Activated CD4-positive, CD25-positive, alpha-beta regulatory T cell (primary cell): ENCODE data around the gene CMIP.

ENCODE experiments used
- DNase-seq, 4 experiments: peaks; one replicate each; lab custom pipeline; 2025; lab: John Stamatoyannopoulos, UW

CMIP gene

GRCh38 chr16:81551151-81551808 lies 106.7 kb downstream of the CMIP start:
- DNase-seq, result no peak

DNA sequence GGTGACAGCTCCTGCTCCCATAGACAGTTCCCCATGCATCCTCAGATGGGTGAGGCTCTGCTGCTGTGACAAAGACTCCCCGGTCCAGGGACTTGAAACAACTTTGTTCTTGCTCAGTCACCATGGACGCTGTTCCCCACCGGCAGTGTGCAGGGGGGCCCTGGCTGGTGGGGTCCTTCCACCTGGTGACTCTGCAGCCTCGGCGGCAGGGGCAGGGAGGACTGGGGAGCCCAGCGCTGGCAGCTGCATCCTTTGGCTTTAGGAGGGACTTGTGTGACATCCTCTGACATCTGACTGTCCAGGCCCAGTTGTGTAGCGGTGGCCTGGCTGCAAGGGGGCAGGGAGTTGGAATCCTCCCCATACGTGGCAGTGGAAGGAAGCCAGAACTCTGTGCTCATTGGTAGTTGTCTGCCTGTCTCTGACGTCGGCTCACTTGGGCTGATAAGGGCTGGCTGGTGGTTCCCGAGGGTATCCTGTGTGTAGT lies 107.3 kb downstream of the CMIP start:
- no peak for DNase-seq

DNA sequence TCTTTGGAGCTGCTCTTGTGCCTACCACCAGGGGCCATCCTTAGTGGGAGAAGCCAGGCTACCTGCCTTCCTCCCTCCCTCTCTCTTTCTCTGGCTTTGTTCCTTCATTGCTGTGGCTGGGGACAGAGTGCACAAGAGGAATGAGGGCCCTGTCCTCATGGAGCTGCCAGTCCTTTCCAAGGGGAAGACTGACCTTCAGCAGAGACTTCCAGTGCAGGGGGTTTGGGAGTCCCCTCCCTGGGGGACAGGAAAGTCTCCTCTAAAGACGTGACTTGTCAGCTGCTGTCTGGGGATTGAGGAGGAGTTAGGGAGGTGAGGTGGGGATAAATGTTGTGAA lies 108.1 kb downstream of the CMIP start:
- no peak for DNase-seq

DNA sequence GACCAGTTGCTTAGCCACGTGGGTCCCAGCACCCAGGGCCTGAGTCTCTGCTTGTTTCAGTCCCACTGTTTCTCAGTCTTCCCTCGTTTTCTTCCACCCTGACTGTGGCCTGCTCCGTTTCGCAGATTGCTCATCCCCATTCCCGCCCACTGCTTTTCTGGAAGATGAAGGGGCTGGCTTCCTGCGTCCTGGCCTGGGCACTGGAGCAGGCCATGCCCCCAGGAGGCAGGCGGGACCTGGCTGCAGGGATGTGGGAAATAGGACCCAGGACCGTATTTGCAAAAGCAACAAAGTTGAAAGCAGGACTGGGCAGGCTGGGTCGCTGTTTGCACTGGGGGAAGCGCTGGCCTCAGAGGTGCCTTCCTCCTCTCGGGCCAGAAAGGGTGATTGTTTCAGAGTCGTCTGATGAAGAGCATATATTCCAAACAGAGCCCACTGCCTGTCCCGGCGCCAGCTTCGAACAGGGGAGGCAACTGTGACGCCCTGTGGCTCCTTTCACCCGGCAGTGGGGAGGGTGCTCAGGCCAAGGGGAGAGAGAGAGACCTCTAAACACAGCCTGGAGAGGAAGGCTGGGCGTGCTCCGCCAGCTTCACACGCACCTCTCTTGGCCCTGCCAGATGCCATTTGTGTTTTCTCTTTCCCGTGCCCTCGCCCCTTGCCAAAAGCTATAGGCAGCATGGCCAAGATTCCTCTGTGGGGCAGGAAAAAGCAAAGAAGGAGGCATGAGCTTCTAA lies 108.6 kb downstream of the CMIP start:
- DNase-seq, result no peak

DNA sequence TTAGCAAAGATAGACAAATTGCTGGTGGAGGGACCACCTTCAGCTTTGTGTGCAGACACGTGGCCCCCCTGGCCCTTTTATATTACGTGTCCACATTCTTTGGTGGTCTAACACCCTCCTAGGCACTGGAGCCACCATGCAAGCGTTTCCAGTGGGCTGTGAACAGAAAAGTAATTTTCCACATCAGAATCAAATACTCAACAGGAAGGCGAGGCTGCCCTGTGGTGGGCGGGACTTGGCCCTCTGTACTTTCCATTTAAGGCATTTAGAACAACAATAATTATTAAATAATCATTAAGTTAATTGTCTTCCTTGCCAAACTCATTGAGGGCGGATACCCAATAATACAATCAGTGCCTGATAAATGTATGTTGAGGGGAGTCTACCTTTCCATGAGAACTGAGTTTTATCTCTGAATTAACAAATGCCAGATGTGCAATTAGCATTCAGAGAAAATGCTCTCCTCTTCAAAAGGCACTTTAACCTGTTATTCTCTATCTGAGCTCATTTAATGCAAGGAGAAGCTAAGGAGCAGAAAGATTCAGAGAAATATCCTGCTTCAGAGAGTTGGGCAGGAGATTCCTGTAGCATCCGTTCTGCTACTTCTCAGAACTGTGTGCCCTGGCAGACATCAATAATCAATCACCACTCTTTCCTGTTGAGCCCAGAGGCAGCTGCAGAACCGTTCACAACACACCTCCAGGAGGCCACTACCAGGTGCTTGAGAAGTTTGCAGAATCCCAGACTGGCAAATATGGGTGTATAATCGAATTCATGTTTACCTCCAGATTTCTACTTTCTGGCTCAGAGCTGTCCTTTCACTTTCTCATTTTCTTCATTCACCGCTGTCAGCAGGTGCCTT lies 109.4 kb downstream of the CMIP start:
- no peak for DNase-seq

- DNase-seq, result no peak
Measured at GRCh38 chr16:81554979-81555378, 110.4 kb downstream of the CMIP start.

DNA sequence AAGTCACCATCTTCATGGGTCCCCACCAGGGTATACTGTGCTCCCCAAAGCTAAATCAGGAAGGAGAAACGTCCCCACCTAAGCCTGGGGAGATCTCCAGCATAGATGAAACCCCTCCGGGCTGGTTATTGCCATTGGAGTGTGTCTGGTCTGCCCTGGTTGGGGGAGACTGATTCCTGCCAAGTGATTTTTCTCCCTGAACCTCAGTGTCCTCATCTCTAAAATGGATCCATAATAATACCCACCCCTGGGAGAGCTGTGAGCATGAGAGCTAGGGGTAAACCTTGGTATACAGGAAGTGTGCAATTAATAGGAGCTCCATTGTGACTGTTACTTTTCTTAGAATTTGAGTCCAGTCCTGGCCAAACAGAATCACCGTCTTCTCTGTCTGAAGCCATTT lies 111.1 kb downstream of the CMIP start:
- DNase-seq, result no peak

- DNase-seq, result no peak
Measured at GRCh38 chr16:81556715-81557284, 112.2 kb downstream of the CMIP start.

DNA sequence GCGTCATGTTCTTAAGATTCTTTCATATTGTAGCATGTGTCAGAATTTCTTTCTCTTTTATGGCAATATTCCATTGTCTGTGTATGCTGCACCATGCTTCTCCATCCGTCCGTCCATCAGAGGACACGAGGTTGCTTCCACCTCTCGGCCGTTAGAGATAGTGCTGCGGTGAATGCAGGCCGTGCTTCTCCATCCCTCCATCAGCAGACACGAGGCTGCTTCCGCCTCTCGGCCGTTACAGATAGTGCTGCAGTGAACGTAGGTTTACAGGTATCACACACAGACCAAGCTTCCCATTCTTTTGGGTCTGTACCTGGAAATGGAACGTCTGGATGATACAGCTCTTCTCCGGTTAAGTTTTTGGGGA lies 113.5 kb downstream of the CMIP start:
- no peak for DNase-seq

DNA sequence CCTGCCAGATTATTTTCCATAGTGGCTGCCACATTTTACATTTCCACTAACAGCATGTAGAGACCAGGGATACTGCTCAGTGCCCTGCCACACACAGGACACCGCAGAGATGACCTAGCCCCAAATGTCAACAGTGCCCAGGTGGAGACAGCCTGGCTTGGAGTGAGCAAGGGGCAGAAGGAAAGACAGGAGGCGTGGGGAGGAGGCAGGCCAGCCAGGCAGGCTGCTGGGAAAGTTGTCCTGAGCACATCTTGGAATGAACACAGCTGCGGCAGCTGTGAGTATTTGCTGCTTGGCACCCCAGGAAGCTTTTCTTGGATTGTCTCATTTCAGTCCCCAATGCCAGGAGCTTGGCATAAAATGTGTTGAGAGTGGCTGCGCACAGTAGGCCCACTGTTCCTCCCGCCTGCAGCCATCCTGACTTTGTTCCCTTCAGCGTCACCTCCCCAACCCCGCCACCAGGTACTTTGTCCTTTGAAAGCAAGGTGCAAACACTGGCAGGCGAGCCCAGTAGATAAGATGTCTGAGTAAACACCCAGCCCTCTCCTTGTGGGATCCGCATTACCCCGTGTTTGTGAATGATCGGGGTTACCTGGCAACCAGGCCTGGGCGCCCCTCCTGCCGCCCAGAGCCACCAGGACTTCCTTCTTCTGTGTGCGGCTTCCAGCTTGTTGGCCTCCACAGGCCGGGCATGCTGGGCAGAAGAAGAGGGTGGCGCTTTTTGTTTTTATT lies 114.0 kb downstream of the CMIP start:
- DNase-seq, result no peak

GRCh38 chr16:81560979-81561657 lies 116.5 kb downstream of the CMIP start:
- DNase-seq, result no peak

DNA sequence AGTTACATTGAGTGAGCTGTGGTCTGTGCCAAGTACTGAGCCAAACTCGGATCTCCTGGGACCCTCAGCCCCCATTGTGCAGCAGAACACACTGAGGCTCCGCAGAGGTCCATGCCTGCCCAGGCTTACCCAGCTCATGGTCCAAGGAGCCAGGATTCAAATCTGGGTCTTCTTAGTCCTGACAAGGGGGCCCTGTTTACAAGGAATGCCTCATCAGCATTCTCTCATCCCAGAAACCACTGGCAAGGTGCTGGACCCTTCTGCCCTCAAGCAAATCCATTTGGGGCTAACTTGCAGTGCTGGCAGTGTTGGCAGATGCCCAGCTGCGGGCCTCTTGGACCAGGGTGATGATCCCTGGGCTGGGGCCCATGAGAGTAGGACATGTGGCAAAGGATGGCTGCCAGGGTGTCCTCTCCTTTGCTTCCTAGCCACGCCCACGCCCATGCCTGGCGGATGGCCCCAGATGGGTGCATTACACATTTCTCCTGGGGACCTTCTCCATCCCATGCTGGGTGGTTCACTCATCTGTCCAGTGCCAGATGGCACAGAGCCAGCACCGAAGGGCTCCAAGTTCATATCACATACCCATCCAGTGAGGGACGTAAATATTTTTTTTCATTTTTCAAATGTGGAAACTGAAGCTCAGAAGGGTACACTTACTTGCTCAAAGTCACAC lies 117.7 kb downstream of the CMIP start:
- no peak for DNase-seq

DNA sequence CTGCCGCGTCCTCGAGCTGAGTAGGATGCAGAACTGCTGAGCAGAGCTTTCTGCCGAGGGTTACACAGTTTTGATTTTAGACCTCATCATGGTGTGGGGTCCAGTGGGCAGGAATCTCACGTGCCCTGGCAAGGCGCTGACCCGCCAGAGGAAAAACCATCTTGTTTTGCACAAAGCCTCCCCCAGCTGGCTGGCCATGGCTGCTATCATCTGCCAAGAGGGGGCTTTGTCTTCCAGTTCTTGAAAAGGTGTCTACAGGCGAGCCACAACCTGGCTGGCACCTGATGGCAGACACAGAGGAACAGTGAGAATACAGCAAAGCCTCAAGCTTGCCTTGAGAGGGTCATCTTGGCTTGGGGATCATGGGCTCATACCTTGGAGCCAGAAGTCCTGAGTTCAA lies 118.3 kb downstream of the CMIP start:
- DNase-seq, result no peak

- no peak for DNase-seq
Measured at GRCh38 chr16:81564421-81564911, 119.9 kb downstream of the CMIP start.

DNA sequence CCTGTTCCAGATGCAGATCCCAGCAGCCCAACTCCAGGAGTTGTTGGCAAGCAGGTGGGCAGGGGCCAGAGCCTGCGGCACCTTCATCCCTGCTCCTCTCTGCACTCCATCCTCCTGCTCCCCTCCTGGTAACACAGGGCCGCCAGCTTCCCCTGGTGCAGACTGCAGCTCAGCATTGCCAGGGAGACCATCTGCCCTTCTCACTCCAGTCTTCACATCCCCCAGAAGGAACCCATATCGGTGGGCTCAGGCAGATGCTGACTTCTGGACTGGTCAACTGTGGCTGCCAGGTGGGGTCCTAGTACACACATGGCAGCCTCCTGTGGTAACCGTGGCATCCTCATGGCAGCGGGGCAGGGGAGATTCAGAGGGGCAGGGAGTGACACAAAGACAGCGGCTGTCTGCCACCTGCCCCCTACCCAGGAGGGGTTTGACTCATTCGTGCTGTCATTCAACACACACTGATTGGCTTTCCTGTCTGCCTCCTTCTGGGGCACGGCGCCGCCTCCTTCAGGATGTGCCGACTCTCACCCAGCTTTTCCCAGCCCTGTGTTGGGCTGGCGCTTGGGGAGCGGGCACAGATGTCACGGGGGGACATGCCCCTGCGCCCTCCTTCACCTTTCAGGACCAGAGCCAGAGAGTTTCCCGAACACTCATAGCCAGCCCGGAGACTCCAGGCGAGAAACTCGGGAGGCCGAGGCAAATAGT lies 120.9 kb downstream of the CMIP start:
- DNase-seq, result no peak

DNA sequence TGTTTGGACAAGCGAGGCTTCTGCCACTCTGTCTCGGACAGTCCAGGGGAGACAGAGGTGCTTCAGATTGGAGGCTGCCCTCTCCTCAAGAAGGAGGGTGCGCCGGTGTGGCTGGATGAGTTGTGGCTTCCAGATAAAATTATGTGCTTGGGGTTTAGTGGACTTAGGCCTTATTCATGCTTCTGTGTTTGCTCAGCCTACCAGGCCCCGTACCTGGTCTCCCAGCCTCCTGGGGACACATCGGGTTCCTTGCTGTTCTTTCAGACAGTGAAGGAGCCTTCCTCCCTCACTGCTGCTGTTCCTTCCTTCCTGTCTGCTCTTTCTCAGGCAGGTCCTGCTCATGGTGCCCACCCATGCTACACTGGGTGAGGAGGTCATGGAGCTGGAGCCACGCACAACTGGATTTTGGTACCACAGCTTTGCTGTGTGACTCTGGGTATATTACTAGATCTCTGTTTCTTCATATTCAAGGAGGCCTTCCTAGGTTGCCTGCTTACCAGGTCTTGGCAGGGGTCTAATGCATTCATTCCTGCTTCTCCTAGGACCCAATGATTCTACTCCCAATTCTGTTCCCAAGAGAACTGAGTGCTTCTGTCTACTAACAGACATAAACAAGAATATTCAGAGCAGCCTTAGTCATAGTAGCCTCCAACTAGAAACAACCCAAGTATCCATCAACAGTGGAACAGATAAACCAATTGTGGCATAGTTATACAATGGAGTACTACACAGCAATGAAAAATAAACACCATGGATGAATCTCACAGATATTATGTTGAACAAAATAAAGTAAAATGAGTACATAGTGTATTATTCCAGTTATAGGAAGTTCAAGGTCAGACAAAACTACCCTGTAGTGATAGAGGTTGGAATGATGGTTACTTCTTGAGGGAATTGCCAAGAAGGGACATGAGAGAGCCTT lies 121.7 kb downstream of the CMIP start:
- DNase-seq, result no peak

GRCh38 chr16:81567087-81567486 lies 122.5 kb downstream of the CMIP start:
- no peak for DNase-seq

DNA sequence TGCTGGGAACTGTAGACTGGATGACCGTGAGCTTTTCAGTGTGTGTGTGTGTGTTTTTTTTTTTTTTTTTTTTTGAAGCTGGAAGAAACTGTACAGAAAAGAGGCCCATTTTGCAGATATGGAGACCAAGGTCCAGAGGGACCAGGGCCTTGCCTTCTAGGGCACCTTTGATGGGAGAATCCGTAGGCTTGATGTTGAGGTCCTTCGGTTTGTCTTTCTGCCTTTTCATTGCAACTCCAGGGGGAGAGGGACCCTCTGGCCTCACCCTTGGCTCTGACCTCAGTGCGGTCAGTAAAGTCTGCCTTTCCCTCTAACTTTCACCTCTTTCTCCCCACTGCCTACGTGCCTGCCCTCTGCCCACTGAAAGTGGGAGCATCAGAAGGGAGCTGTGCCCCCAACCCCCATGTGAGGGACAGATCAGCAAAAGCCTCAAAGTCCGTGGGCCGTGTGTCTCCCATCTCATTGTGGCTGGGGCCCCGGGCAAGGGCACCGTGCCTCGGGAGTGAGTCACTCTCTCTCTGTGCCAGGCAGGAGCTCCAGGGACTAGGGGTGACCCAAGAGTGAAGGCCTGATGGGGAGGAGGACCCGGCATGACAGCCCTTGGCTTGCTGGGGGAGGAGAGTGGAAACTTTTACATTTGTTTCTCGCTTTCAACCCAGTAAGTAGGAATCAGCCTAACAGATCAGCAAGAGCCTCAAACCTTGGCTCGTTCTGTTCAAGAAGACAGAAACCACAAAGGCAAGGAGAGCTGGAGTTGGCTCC lies 123.6 kb downstream of the CMIP start:
- DNase-seq, result no peak
